Measurements from ENCODE around the gene SH3PXD2A.
A peak's percentile ranks its signal among the peaks of the same experiment; 100 is the strongest.

Gene SH3PXD2A

GRCh38 chr10:103836273-103836672 lies 19.1 kb downstream of the SH3PXD2A start:
- no peak overlapping the region for H3K4me3 ChIP-seq (ENCODE audit: low read depth, low read length)
- no peak for TF ChIP-seq CTCF (IDR thresholded peaks at IDR 0.05; ENCODE audit: control insufficient read depth, extremely low read depth, insufficient read depth)
- DNase-seq (ENCODE audit: low read depth), result no peak

GRCh38 chr10:103835096-103836050 lies 20.0 kb downstream of the SH3PXD2A start:
- DNase-seq (ENCODE audit: low read depth), result no peak
- no peak for TF ChIP-seq CTCF (IDR thresholded peaks at IDR 0.05; ENCODE audit: control insufficient read depth, extremely low read depth, insufficient read depth)
- no peak overlapping the region for H3K4me3 ChIP-seq (ENCODE audit: low read depth, low read length)

DNA sequence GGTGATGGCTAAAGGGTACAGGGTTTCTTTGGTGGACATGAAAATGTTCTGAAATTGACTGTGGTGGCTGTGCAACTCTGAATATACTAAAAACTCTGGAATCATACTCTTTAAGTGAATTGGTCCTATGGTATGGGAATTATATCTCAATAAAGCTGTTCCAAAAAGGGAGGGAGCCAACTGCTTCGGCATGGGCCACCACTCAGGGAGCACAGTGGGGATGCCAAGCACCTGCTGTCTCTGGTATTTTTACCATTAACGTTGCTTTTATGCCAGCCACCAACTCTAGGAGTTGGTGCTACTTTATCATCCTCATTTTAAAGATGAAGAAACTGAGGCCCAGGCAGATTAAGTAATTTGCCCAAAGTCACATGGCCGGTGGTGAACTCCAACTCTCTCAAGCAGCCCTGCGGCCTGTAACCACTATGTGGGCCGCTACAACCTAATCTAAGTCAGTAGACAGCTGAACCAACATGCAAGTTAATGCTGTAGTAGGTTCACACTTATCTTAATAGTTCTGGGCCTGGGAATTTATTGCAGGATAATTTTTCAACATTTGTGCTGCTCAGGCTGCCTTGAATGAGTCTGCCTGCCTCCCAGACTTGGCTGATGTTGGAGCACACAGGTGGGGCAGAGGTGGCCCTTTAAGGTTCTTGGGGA lies 20.8 kb downstream of the SH3PXD2A start:
- no peak for DNase-seq (ENCODE audit: low read depth)
- no peak for TF ChIP-seq CTCF (IDR thresholded peaks at IDR 0.05; ENCODE audit: control insufficient read depth, extremely low read depth, insufficient read depth)
- no peak overlapping the region for H3K4me3 ChIP-seq (ENCODE audit: low read depth, low read length)

- DNase-seq (ENCODE audit: low read depth), result peak; percentile 23
- no peak overlapping the region for H3K4me3 ChIP-seq (ENCODE audit: low read depth, low read length)
- TF ChIP-seq CTCF (IDR thresholded peaks at IDR 0.05; ENCODE audit: control insufficient read depth, extremely low read depth, insufficient read depth), result no peak
Observed at GRCh38 chr10:103833731-103834365, 21.5 kb downstream of the SH3PXD2A start.

DNA sequence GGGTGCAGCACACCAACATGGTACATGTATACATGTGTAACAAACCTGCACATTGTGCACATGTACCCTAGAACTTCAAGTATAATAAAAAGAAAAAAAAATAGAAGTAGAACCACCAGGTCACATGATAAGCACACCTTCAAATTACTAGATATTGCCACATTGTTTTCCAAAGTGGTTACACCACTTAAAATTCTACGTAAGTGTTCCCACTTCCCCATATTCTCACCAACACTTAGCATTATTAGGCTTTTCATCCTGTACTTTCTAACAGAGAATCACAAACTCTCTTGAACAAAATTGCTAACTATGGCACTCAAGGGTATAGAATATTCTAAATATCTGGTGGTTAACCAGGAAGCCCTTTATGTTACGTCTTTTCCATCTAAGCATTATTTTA lies 22.6 kb downstream of the SH3PXD2A start:
- TF ChIP-seq CTCF (IDR thresholded peaks at IDR 0.05; ENCODE audit: control insufficient read depth, extremely low read depth, insufficient read depth), result no peak
- DNase-seq (ENCODE audit: low read depth), result no peak
- no peak overlapping the region for H3K4me3 ChIP-seq (ENCODE audit: low read depth, low read length)

DNA sequence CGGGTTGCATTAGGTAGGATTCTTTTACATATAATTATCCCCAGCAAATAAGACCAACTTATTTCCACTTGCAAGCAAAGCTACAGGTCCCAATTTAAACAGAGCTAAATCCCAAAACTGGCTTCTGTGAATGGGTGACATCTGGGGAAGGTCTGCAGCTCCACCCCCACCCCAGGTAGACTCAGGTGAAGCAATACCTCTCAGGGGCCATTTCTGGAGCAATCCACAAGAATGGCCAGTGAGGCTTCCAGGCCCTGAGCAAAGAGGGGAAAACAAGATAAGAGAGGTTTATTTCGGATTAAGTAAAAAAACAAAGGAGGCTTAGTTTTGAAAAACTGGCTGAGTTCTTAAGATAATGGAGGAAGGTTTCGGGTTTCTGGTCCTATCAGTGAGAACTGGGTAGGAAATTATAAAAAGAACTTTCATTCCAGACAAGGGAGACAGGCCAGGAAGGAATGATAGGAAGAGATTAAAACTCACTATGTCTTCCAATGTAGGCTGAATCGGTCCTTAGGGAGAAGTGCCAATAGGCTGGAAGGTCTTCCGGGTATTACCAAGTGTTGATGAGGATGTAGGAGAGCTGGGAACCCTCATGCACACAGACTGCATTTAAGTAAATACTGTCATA lies 25.4 kb downstream of the SH3PXD2A start:
- H3K4me3 ChIP-seq (ENCODE audit: low read depth, low read length), result no peak overlapping the region

More for the DNA sequence above, 25.4 kb downstream of the SH3PXD2A start:
- TF ChIP-seq CTCF (IDR thresholded peaks at IDR 0.05; ENCODE audit: control insufficient read depth, extremely low read depth, insufficient read depth), result no peak
- no peak for DNase-seq (ENCODE audit: low read depth)

Measured in LNCaP clone FGC (cell line).